Non-pigmented ciliary epithelial cell (primary cell): ENCODE results near the gene NALCN.
"Not testable (repeated sequence)": the region's sequence is repeated elsewhere in the genome, so short reads cannot be mapped to it uniquely, and the experiment has no call there.

Experiments
- DNase-seq: peaks from one replicate; pipeline ENCODE4 v3.0.0-alpha.2; 2010; ENCODE audit warnings: low read depth

NALCN gene

DNA sequence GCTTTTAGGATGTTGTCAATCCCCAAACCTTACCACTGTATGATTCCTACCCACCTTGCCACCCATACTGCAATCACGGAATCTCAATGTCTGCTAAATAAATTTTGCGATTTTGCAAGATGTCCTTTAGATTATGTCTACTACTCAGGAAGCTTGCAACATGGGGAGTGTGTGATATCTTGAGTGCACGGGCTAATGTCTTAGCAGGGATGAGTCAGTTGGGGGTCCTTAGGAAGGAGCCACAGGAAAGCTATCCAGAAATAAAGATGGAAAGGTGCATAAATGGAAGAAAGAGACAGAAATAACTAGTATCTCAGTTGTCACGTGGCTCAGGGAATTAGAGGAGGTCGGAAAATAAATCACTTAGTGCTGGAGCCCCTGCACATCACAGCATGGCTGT, 77.1 kb downstream of the NALCN start:
- no peak for DNase-seq

DNA sequence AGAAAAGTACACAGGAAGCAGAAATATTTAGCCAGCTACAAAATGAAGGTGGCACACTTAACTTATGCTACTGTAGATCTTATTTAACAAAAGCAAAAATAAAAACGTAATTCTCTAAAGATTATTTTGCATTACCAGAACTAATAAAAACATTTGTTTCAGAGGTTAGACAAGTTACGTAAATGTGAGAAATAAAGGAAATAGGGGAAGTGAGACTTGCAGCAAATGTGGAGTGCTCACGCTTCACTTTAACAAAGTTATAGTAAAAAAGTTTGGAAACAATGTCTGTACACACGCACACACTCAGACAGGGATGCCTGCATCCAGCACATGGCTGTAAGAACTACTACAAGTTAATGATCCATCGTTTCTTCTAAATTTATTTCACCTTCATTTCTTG, 83.7 kb downstream of the NALCN start:
- no peak for DNase-seq

DNA sequence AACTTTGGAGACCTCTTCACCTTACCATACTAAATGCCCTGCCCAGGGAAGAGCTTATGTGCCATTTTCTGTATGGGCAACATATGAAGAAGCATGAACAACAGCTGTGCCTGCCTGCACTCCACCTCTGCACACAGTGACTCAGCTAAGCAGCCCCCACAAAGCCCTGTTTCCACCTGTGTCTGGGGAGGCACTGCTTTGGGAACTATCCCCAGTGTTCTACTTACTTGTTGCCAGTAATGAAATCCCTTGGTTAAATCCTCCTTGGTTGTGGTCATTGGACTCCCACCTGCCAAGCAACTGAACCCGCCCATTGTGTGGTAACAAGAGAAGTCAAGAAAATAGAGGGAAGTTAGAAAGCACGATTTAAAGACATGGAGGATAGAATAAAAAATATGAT, 84.6 kb downstream of the NALCN start:
- no peak for DNase-seq

DNA sequence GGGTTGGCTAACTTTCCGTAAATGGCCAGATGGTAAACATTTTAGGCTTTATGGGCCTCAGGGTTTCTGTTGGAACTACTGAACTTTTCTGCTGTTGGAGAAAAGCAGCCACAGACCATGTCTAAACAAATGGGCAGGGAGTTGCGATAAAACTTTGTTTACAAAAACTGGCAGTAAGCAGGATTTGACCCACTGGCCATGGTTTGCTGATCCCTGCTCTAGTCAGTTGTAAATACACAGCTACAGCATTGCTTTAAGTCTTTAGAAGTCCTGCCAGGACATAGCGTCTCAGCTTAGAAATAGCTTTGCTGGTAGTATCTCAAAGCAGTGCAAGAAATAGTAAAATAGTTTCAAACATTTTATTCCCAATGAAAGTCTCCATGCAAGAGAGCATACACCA, 88.4 kb downstream of the NALCN start:
- no peak for DNase-seq

DNA sequence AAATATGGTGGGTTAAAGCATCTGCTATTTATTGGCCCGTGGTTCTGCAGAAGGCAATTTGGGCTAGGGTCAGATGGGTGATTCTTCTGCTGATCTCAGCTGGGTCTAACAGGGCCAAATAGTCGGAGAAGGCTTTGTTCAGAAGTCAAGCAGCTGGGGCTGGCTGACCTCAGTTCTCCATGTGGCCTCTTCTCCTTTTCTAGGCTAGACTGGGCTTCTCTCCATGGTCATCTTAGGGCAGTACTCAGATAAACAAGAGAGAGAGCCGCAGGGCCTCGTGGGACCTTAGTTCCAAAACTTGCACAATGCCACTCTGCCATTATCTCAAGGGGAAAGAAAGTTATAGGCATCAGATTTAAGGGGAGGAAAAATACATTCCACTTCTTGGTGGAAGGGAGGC, 89.6 kb downstream of the NALCN start:
- no peak for DNase-seq

DNA sequence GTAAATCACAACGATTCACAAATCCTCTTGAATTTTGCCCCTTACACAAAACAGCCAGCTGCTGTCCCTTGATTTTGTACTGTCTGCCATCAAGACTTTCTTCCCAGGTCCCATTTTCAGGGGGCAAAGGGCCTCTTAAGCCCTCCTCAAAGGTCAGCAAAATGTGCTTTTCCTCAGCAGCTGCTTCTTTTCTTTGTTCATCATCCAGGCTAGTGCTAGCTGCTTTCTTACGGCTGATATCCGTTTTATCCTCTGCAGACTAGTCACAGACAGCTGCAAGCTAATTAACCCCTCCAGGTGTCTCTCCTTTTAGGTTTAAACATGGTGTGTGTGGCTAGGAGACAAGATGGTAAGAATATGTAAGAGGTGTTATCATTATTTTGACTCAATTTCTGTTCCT, 90.9 kb downstream of the NALCN start:
- DNase-seq, result no peak

DNA sequence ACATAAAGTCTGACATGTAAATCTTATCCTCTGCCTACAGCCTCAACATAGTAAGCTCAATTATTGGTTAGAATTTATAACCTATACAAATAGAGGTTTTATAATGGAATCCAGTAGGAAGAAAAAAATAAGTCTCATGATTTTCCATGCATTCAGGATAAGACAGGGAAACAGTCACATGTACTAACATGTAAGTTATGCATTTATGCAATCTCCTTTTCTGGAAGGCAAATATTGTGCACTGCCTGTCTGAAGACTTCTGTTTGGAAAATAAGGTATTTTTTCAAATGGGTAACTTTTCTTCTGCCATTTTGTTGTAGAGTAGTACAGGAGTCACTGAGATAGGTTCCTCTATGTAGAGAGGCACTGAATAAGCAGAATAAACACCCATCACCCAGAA, 92.7 kb downstream of the NALCN start:
- no peak for DNase-seq

DNA sequence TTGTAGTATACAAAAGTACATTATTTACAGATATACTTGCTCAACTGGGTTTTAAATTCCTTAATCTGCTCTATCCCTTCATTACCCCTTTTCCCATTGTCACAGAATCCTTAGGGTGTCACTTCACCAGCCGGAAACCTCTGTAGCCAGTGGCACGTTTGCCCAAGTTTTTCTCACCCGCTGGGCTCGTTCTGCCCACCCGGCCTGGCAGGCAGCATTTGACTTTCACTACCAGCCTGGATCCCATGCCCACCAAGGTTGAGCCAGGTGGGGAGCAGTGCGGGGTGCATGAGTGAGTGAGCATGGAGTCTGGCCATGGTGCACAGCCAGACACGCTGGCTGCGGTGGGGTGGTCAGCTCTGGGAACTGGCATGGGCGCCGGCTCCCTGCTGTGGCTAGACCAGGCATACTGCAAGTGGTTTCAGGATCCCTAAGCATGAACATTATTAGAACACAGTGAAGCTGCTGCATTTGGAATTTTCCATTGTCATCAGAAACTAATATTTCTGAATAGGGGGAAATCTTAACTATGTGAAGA, 98.3 kb downstream of the NALCN start:
- DNase-seq, result no peak

DNA sequence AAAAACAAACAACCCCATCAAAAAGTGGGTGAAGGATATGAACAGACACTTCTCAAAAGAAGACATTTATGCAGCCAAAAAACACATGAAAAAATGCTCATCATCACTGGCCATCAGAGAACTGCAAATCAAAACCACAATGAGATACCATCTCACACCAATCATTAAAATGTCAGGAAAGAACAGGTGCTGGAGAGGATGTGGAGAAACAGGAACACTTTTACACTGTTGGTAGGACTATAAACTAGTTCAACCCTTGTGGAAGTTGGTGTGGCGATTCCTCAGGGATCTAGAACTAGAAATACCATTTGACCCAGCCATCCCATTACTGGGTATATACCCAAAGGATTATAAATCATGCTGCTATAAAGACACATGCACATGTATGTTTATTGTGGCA, 102.8 kb downstream of the NALCN start:
- DNase-seq, result not testable (repeated sequence)

DNA sequence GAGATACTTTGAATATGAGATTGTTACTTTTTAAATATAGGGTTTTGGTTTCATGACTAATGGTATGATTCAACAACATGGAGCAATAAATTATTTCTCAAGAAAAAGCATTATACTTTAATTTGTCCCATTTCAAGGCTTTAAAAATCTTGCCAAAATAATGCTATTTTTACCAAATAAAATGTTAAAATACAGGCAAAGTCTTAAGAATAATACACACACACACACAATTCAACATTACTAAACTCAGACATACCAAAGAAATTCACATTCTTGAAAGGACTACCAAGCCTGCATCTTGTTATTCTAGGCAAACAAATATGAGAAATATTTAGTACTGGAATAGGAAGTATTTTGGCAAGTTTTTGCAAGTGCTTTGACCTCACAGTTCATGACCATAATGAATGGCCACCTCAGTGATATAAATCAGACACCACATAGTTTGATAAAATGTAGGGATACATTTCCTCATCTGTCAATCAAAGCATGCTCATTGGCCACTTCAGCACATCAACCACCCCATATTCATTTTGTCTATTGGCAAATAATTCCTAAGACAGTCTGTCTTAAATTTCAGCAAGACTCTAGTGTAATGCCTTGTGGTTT, 107.2 kb downstream of the NALCN start:
- DNase-seq, result peak; percentile 80

DNA sequence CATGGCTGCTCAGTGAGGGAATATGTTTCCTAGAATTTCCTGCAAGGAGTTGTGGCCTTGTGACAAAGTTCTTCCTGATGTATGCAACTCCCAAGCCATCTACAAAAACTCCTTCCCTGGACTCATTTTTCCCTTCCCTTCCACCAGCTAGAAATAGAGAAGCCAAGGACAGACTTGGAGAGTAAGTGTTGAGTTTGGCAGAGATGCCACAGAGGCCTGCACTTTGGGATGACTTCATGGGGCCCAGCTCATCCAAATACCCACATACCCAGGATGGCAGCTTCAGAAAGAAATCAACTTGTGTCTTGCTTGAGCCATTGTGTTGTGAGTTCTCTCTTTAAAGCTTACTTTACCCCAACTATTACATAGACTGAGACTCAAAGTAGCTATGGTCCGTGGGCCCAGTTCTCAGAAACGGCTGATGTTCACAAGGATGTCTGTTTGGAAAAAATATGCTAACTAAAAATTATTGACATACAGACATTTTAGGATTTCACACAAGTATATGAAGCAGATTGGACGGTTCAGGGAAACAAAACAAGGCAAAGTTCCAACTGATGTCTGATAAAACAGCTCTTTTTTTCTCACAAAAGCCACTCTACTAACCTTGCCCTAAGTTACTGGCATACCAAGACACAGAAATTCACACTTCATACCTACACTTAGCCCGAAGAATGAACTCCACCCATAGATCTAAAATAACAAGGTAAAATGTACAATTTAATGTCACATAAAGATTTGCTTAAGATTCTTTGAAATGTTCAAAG, 107.9 kb downstream of the NALCN start:
- DNase-seq, result no peak

DNA sequence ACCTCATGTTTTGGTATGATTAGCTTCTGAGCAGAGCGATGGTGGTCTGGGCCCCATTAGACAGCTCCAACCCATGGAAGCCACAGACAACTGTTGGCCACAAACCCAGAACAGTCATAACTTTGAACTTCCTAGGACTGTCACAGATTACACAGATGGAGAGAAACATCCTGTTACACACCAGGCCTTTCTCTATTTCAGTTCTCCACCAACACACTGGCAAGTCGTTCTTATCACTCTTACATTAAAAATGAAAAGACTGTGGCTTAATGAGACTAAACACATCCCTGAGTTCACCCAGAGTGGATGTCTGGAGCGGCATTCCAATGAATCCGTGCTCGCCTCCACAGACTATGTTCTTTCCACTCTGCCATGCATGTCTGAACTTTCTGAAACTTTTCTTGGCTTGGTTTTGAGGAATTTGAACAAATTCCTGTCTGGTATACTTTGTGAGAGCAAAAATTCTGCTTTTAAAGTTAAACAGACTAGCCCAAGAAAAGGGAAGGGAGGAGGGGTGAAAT, 109.1 kb downstream of the NALCN start:
- peak; percentile 94 for DNase-seq

DNA sequence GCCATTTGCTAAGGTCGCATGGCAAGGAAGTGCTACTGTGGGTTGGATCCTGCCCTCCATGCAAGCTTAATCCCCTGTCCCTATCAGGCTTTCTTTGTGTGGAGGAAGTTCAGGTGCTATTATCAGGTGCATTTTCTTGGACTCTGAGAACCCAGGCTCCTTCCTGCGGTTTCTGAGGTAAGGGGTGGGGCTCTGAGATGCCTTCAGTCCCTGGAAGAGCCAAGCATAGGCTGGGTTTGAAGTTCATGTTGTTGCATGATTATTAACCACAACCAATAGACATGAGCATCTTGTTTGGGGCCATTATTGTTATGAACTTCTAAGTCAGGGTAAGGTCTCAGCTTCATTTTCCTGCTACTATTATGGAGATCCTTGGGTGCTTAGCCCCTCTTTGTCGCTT, 109.5 kb downstream of the NALCN start:
- DNase-seq, result no peak

DNA sequence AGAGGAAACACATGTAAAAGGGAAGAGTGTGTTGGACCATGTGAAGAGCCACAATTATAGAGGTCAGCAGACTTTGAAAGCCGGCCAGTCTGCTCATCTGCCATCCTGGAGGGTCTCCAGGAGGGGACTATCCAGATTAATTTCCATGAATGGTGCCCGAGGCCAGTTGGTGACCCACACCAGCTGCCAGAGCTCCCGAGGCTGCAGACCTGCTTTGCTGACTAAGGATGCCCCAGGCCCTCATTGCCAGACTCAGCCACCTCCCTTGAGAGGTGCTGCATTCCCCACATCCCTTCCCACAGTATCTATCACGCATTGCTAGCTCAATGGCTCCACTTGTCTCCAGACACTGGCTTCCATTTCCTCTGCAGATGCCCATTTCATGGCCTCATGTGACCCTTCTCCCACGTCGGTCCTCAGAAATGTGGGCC, 110.3 kb downstream of the NALCN start:
- no peak for DNase-seq

DNA sequence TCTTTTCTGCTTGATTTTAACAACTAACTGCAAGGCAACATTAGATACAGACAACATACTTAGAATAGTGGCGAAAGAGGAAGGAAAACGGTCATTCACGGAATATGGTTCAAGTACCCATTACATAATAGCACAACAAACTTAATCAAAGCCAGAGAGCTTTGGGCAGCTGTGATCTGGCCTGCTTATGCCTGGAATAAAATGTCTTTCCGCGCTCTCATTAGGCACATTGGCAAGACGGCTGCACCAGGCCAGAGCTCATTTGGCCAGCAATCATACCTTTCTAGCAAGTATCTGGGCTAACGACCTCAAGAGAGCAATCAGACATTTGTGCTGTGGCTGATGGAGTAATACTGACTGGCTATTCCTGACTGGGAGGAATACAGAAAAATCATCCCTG, 112.8 kb downstream of the NALCN start:
- no peak for DNase-seq

DNA sequence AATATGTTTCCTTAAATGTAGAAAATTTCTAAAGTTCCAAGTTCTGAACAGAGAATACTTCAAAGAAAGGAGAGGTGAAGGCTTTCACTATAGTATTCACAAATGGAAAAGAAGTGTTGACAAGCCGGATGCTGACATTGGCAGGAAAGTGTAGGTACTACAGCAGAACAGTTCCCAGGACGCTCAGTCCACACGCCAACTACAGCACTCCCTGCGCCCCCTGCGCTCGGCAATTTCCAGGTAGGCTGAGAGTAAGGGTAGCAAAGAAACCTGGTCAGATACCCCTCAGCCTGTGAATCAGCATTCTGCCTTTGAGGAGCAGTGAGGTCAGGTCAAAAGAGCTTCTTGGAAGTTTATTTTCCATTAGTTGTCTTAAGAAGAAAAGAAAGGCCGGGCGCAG, 115.3 kb downstream of the NALCN start:
- DNase-seq, result no peak

DNA sequence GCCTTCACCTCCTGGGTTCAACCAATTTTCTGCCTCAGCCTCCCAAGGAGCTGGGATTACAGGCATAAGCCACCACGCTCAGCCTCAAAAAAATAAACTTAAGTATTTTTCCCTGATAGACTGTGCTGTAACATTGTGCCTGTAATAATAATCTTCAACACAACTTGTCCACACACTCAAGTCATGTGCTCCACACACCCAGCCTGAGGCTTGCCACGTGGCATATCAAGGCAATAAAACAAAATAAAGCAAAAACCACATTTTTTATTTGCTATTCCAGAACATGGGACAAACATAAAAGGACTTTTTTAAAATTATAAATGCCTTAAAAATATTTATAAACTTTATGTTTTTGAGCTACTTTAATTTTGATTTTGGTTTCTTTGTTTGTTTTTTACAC, 115.8 kb downstream of the NALCN start:
- no peak for DNase-seq

DNA sequence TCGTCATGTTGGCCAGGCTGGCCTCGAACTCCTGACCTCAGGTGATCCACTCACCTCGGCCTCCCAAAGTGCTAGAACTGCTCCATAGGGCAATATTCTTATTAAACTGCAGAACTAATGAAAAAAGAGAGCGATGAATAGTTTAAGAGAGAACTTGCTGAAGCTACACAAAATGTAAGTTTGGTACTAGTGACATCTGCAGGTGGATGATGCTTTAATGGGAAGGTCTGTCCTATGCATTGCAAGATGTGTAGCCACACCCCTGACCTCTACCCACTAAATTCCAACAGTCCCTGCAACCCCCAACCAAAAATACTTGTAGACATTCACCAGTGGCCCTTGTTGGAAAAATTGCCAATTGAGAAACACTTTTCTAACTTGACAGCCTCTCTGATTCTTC, 117.8 kb downstream of the NALCN start:
- DNase-seq, result no peak

DNA sequence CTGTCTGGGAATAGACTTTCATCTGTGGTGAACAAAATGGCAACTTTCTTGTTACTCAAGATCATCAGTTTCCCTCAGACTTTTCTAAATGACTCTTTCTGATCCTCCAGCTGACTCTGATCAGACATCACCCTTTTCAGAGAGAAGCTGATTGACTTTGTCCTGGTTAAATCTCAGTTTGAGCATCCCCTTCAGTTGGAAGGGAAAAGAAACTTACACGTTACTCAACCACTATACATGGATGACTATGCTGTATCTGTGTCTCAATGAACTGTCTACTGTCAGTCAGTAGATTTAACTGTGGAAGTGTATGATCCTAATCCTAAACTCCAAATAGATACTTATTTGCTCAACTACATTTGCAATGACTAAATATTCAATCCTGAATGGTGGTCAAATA, 118.5 kb downstream of the NALCN start:
- DNase-seq, result no peak

DNA sequence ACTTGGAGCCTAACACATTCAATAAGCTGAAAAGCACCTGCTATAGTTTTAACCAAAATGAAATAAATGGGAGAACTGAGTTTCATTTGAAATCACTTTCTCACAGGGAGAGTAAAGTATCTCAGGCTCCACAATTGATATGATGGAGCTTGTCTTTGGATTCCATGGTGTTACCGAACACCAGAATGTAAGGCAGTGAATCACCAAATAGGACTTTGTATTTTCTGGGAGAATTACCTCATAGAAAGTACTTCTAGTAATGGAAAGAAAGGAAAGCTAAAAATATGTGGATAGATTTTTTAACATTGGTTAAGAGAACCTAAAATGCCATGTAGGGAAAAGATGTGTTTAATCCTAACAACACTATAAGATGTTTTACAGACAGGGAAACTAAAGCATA, 123.6 kb downstream of the NALCN start:
- peak; percentile 37 for DNase-seq

DNA sequence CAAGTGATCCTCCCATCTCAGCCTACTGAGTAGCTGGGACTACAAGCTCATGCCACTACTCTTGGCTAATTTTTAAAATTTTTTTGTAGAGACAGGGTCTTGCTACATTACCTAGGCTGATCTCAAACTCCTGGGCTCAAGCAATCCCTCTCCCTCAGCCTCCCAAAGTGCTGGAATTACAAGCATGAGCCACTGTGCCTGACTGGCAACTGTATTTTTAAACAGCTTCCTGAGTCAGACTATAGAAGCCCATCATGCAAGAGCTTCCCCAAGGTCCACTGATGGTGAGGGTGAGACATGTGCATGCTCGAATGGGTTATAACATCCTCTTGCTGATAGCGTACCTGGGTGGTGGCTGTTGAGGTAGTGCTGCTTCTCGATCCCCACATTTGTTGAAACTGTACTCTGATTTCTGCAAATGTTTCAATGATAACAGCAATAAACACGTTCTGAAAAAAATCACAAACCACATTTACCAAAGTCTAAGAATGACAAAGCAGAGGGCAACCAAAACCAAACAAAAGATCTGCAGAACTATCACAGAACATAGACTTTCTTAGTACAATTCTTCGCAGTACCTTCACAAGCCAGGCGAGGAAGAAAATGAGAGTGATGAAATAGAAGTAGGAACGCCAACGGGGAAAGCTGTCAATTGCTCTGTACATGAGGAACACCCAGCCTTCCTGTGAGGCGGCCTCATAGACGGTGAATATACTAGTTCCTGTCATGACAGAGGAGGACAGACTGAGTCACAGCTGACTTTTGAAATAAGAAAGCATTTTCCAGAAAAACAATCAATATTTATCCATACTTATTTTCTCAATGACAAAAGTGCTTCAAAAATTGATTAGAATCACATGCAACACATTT, 124.4 kb downstream of the NALCN start:
- DNase-seq, result no peak

DNA sequence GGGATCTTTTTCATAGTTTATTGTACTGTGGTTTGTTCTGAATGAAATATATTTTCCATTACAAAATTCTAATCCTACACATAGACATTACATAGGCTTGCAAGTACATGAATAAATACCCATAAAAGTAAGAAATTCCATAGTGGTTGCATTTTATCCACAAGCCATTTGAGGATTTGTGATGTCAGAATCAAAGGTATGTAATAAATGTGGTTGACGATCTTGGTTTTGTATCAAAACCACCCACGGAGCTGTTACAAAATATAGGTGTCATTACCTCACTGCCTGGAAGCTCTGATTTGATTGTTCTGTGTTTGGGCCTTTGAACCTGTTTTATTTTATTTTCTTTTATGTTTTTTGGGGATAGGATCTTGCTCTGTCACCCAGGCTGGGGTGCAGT, 125.1 kb downstream of the NALCN start:
- DNase-seq, result peak; percentile 34

DNA sequence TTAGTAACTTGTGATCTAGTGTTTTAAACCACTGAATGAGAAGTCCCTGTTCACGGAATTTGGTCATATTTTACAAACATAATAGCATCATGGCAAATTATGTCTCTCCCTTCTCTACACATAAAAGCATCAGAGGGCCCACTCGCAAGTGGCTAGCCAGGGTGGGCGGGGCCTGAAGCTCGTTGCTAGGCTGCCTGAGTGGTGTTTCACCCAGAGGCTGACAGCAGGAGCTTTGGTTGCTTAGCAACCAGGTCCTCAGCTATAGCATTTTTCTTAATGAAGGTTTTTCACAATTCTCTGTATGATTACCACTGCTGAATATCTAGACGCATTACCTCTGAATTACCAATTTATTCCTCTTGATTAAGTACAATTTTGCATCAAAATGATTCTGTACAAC, 126.5 kb downstream of the NALCN start:
- DNase-seq, result no peak
